Measurements from ENCODE around the gene DAPK3.
"Not testable (repeated sequence)": the region's sequence is repeated elsewhere in the genome, so short reads cannot be mapped to it uniquely, and the experiment has no call there.

Gene DAPK3

DNA sequence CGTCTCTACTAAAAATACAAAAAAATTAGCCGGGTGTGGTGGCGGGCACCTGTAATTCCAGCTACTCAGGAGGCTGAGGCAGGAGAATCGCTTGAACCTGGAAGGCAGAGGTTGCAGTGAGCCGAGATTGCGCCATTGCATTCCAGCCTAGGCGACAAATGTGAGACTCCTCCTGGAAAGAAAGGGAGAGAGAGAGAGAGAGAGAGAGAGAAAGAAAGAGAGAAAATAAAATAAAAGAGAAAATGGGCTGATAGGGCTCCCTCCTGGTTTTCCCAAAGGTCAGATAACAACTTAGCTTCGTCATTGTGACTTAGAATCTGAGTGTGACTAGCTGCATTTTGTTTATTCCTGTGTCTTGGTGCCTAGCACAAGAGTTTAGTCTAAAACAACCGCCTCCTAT lies 34.5 kb upstream of the DAPK3 start:
- DNase-seq (ENCODE audit: low read depth) = not testable (repeated sequence)

GRCh38 chr19:4000798-4001197 lies 29.9 kb upstream of the DAPK3 start:
- DNase-seq (ENCODE audit: low read depth) = not testable (repeated sequence)

DNA sequence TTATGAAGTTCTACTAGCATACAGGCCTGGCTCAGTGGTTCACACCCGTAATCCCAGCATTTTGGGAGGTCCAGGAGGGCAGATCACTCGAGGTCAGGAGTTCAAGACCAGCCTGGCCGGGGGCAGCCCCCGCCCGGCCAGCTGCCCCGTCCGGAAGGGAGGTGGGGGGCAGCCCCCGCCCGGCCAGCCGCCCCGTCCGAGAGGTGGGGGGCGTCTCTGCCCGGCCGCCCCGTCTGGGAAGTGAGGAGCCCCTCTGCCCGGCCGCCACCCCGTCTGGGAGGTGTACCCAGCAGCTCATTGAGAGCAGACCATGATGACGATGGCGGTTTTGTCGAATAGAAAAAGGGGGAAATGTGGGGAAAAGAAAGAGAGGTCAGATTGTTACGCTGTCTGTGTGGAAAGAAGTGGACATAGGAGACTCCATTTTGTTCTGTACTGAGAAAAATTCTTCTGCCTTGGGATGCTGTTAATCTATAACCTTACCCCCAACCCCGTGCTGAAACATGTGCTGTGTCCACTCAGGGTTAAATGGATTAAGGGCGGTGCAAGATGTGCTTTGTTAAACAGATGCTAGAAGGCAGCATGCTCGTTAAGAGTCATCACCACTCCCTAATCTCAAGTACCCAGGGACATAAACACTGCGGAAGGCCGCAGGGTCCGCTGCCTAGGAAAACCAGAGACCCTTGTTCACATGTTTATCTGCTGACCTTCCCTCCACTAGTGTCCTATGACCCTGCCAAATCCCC lies 27.9 kb upstream of the DAPK3 start:
- DNase-seq (ENCODE audit: low read depth) = not testable (repeated sequence)

DNA sequence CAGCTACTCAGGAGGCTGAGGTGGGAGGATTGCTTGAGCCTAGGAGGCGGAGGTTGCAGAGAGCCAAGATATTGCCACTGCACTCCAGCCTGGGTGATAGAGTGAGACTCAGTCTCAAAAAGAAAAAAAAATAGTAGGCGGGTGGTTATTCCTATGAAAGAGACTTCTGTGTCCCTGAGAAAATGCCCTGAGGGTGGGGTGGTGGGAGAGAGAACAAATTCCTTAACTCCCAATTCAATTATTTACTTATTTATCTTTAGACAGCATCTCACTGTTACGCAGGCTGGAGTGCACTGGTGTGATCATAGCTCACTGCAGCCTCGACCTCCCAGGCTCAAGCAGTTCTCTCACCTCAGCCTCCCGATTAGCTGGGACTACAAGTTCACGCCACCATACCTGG lies 24.7 kb upstream of the DAPK3 start:
- DNase-seq (ENCODE audit: low read depth) = no peak

- DNase-seq (ENCODE audit: low read depth) = no peak
Measured at GRCh38 chr19:3990815-3991117, 19.9 kb upstream of the DAPK3 start.

DNA sequence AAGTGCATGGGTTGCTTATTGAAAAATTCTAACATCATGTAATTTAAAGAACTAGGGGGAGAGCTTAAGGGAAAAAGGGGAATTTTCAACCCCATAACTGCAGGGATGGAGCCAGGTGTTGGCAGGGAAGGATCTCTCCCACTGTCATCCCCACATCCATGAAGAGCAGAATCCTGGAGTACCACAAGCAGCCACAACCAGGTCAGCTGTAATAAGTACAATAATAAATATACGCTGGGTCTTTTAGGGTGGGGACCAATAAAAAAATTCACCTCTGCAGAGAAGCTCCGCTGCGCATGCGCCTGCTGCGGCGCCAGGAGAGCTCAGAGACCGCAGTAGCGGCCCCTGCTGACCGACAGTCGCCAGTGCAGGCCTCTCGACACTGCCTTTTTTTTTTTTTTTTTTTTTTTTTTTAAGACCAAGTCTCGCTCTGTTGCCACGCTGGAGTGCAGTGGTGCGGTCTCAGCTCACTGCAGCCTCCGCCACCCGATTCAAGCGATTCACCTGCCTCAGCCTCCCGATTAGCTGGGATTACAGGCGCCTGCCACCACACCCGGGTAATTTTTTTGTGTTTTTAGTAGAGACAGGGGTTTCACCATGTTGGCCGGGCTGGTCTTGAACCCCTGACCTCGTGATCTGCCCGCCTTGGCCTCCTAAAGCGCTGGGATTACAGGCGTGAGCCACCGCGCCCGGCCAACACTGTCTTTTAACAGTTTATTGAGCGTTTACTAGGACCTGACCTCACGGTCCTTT lies 16.9 kb upstream of the DAPK3 start:
- DNase-seq (ENCODE audit: low read depth) = peak; percentile 63

DNA sequence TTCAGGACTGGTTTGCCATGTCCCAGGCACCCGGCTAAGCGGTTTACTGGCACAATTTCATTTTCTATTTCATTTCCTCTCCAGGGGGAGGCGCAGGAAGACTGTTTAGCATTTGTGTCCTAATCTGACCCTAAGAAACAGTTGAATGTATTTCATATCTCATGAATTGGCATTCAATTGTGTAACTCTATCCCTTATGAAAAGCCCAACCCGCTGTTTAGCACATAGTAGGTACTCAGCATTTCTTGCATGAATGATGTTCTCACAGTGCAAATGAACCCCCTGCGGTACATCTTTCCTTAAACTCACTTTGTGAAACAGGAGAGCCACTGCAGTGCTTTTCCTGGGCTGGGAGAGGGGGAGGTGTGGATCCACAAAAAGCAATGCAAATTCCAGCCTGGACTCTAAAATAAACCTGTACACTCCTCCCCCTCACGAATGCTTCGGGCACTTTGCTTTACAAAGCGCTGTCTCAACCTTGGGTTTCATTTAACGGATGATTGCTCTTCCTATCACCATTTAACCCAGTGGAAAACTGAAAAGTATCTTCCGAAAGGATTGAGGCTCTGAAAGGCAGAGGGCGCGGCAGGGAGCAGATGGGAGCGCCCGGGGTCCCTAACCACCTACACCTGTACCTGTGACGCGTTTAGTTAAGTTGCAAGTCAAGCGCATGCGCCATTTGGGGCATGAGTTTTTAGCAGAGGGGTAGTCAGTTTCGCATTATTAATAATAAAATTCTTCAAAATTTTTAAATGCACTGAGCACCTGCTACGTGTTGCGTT lies 15.6 kb upstream of the DAPK3 start:
- peak; percentile 73 for DNase-seq (ENCODE audit: low read depth)

DNA sequence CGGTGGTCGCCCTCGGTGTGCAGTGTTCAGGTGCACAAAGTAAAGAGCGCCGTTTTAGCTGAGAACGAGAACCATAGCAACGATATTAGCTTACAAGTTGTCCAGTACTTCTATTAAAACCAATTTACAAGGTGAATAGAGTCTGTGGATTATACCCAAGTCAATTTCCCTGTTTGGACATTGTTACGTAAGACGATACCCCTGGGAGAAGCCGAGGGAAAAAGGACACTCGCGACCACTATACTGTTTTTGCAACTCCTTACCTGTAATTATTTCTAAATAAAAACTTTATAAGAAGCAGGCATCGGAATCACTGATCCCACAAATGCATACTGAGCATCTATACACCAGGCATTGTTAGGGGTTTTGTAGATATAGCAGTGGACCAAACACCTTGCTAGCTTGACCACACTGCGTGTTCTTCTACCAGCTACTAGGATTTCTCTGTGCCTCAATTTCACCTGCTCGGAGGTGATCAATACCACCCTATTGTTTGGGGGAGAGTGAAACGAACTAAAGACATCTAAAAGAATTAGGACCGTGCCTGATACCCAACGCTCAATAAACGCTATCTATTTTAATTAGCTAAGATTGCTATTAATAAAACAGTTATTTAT lies 14.9 kb upstream of the DAPK3 start:
- DNase-seq (ENCODE audit: low read depth) = no peak

- DNase-seq (ENCODE audit: low read depth) = peak; percentile 72
Measured at GRCh38 chr19:3984908-3985642, 14.2 kb upstream of the DAPK3 start, which contains the start of gene EEF2. Gene EEF2, minus strand, starts transcription at chr19:3985463. Its CDS starts 83 bp downstream, at chr19:3985380.

GRCh38 chr19:3984584-3984907 lies 13.6 kb upstream of the DAPK3 start:
- DNase-seq (ENCODE audit: low read depth) = no peak

DNA sequence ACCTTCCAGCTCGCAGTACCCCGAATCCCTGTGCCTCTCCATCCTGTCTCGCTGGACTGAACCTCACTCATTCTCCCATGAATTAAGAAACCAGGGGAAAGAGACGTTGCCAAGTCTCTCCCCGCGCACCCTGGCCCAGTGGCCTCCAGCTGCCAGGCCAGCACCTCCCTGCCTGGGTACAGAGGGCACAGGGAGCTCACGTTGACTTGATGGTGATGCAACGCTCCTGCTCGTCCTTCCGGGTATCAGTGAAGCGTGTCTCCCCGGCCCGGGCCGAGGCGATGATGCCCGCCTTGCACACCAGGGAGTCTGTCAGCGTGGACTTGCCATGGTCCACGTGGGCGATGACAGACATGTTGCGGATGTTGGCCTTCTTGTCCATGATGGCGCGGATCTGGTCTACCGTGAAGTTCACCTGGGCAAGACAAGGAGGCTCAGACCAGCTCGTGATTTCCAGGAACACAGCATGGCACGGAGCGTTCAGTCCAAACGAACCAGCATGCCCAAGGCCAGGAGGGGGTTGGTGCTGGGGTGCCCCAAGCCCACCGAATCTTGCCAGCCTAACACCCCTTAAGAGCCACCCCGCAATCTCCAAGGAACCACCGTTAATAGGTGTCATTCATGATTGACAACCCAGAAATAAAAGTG lies 13.2 kb upstream of the DAPK3 start:
- no peak for DNase-seq (ENCODE audit: low read depth)

- DNase-seq (ENCODE audit: low read depth) = no peak
Measured at GRCh38 chr19:3983542-3983914, 12.6 kb upstream of the DAPK3 start.

DNA sequence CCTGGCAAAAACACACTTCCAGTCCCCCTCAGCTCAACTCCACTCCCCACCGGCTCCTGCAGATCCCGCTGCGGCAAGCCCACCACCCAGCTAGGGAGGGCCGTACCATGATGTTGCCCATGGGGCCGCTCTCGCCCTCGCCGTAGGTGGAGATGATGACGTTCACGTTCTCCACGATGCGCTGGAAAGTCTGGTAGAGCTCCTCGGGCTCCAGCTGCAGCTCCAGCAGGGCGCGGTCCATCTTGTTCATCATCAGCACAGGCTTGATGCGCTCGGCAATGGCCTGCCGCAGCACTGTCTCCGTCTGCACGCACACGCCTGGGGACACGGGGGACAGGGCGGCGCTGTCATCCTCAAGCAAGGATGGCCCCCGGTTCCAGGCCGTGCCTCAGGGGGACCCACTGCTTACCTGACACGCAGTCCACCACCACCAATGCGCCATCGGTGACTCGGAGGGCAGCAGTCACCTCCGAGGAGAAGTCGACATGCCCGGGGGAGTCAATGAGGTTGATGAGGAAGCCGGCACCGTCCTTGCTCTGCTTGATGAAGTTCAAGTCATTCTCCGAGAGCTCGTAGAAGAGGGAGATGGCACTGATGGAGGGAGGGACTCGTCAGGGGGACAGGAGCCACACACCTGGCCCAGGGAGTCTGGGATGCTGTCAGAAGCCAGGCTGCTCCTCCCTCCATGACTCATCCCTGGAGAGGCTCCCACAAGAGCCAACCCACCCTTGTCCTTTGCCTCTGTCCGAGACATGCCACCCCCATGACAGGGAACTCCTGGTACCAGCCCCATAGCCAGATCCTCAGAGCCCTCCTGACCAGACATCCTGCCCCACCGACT lies 12.0 kb upstream of the DAPK3 start:
- no peak for DNase-seq (ENCODE audit: low read depth)

GRCh38 chr19:3981736-3982681 lies 11.1 kb upstream of the DAPK3 start:
- DNase-seq (ENCODE audit: low read depth) = no peak

DNA sequence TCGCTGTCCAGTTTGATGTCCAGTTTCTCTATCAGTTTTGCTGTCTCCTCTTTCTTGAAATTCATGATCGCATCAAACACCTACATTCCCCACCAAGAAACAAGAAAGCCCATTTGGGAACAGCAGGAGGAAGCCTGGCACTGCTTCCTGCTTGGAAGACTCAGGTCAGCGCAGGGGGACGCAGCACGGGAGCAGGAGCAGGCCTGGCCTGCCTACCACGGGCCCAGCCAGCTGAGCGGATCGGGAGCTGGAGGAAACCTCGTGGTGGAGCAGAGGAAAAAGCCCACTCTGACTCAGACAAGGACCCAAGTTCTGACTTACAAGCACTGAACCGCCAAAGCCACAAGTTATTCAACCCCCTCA lies 10.5 kb upstream of the DAPK3 start:
- DNase-seq (ENCODE audit: low read depth) = no peak

- DNase-seq (ENCODE audit: low read depth) = no peak
Measured at GRCh38 chr19:3980353-3981251, 9.7 kb upstream of the DAPK3 start.

DNA sequence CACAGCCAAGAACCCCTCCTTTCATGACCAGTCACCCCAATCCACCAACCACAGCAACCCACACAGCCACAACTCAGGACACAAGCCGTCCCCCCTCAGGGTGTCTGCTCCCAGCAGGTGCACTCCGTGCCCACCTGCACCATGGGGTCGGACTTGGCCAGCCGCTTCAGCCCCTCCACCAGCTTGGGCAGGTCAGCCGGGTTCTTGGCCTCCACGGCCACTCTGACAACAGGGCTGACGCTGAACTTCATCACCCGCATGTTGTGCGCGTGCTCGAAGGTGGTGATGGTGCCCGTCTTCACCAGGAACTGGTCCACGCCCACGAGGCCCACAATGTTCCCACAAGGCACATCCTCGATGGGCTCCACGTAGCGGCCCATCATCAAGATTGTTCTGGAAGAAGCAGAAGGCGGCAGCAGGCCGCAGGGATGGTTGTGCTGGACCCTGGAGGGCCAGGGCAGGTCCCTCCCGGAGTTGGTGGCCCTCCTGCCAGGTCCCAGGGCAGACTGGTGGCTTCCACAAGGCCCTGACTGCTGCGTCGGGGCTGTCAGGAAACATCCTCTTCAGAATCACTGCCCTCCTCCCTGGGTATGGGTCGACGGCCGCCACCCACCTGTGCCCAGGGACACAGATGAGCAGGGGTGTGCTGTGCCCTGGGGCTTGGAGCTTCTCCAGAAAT lies 8.9 kb upstream of the DAPK3 start:
- DNase-seq (ENCODE audit: low read depth) = no peak

DNA sequence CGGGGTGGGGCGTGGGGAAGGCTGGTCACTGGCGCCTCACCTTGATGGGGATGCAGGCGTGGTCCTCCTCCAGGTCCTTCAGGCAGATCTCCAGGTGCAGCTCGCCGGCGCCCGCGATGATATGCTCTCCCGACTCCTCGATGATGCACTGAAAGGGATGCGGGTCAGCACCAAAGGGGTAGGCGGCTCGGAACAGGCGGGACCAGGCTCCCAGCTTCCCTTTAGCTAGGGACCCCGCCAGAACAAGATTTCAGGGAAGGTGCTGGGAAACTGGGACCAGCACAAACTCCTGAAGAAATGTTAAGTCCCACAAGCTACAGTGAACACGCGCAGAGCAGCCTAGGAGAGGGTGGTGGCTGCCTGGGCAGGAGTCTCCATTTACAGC lies 8.4 kb upstream of the DAPK3 start:
- no peak for DNase-seq (ENCODE audit: low read depth)

All from stromal cell of bone marrow (primary cell).